Rectal smooth muscle tissue (tissue), 1 donor: ENCODE measurements around the gene SLIT3.

Experiments used
- H3K27ac ChIP-seq: one replicate; pipeline ENCODE4 v1.7.0; 2013; ENCODE audit warnings: low read depth, low read length, inconsistent platforms
- H3K27me3 ChIP-seq: one replicate; pipeline ENCODE4 v1.7.0; 2013; ENCODE audit warnings: low read length; ENCODE audit not compliant: control insufficient read depth, insufficient read depth
- H3K36me3 ChIP-seq: one replicate; pipeline ENCODE4 v1.7.0; 2013; ENCODE audit warnings: low read length; ENCODE audit not compliant: control insufficient read depth, insufficient read depth
- H3K4me1 ChIP-seq: one replicate; pipeline ENCODE4 v1.7.0; 2013; ENCODE audit warnings: low read length; ENCODE audit not compliant: control insufficient read depth, insufficient read depth
- H3K4me3 ChIP-seq: one replicate; pipeline ENCODE4 v1.7.0; 2013; ENCODE audit warnings: low read length
- H3K9ac ChIP-seq: one replicate; pipeline ENCODE4 v1.7.0; 2013; ENCODE audit warnings: low read length

Gene SLIT3

DNA sequence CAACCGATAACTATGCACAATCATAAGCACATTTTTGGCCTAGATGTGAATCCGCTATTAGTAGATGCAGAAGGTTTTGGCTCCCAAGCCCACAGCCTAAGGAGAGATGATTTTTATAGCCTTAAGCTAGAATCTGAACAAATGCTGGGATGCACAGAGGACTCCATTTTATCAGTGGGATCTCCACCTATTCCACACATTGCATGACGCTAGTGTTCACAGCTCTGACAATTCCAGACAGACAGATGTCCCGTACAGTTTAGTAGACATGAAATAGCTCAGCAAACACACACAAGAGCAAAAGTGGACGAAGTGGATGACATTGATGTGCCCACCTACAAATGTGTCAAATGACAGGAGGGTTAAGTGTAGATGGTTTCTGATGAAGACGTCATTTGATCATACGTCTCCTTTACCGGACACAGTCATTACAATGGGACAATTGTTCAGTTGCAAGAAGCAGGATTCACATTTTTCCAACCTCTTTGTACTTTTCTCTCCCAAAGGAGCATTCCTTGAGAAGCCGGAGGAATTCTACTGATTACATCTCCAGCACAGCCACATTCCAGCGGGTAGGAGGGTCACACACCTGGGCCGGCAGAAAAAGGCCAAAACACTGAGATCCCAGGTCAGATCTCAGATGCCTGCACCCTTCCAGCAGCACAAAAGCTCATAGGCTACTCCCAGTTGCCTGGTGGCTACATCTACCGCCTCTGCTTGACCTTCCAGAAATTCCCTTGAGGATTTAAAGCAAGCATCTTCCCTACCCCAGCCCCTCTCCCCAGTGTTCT lies 202.4 kb downstream of the SLIT3 start:
- H3K27me3 ChIP-seq, result no peaks in the 10 kb centered on the region
- no peaks in the 10 kb centered on the region for H3K36me3 ChIP-seq
- no peaks in the 10 kb centered on the region for H3K4me1 ChIP-seq
- H3K4me3 ChIP-seq, result no peak overlapping the region
- H3K27ac ChIP-seq, result no peak overlapping the region
- no peak overlapping the region for H3K9ac ChIP-seq

- no peaks in the 10 kb centered on the region for H3K4me1 ChIP-seq
- no peaks in the 10 kb centered on the region for H3K27me3 ChIP-seq
- H3K36me3 ChIP-seq, result no peaks in the 10 kb centered on the region
- no peak overlapping the region for H3K4me3 ChIP-seq
- no peak overlapping the region for H3K9ac ChIP-seq
- H3K27ac ChIP-seq, result peak overlapping the region; percentile 6
Observed at GRCh38 chr5:169097374-169098326, 203.3 kb downstream of the SLIT3 start.

GRCh38 chr5:169095976-169096375 lies 205.0 kb downstream of the SLIT3 start:
- Histone ChIP-seq H3K27ac (no peak overlapping the region), H3K36me3 (no peaks in the 10 kb centered on the region), H3K4me1 (no peaks in the 10 kb centered on the region), H3K9ac (no peak overlapping the region), H3K4me3 (no peak overlapping the region), H3K27me3 (no peaks in the 10 kb centered on the region)

DNA sequence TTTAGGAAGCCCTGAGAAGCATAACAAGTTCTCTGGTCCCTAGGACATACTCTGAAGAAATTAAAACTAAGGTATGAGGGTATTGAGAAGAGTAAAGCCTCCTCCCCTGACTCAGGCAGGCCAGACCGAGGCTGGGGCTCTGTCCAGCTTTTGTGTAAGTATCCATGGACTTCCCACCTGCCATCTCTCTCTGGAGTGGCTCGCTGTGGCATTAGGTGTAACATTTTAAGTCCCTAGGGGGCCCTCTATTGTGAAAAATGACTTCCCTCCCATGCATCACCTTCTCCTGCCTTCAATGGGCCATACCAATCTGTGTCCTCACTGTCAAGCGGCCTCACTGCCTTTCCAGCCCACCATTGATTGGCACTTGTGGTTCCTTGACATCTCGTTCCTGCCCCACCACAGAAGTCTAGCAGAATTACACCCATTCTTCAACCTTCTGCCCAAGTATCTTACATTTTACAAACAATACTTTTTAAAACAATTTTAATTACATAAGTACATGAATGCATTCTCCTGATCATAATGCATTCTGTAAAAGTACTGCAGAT lies 205.5 kb downstream of the SLIT3 start:
- no peak overlapping the region for H3K9ac ChIP-seq
- H3K4me1 ChIP-seq, result no peaks in the 10 kb centered on the region
- no peaks in the 10 kb centered on the region for H3K27me3 ChIP-seq
- no peak overlapping the region for H3K4me3 ChIP-seq
- H3K27ac ChIP-seq, result no peak overlapping the region
- no peaks in the 10 kb centered on the region for H3K36me3 ChIP-seq

- H3K36me3 ChIP-seq, result no peaks in the 10 kb centered on the region
- H3K27me3 ChIP-seq, result no peaks in the 10 kb centered on the region
- H3K4me3 ChIP-seq, result no peak overlapping the region
- no peak overlapping the region for H3K9ac ChIP-seq
- no peak overlapping the region for H3K27ac ChIP-seq
- no peaks in the 10 kb centered on the region for H3K4me1 ChIP-seq
Observed at GRCh38 chr5:169094586-169095409, 206.1 kb downstream of the SLIT3 start.

- no peak overlapping the region for H3K27ac ChIP-seq
- H3K36me3 ChIP-seq, result no peaks in the 10 kb centered on the region
- no peaks in the 10 kb centered on the region for H3K27me3 ChIP-seq
- no peak overlapping the region for H3K4me3 ChIP-seq
- H3K4me1 ChIP-seq, result no peaks in the 10 kb centered on the region
- H3K9ac ChIP-seq, result no peak overlapping the region
Observed at GRCh38 chr5:169091396-169091980, 209.5 kb downstream of the SLIT3 start.

DNA sequence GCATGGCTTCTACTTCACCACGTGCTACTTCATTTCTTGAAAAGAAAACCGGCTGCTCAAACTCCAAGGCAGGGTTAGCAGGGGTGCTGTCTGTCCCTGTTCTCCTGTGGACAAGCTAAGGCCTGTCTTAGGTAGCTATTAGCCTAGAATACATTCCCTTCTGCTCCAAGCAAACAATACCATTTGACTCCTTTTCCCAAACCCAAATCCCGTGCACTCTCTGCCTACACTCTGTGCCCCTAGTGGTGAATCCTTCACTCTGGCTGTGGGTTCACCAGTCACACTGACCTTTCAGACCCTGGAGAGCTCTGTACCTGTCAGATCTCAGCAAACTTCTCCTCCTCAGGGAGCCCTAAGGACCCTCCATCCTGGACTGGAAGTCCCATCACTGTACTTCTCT lies 211.6 kb downstream of the SLIT3 start:
- H3K9ac ChIP-seq, result no peak overlapping the region
- no peaks in the 10 kb centered on the region for H3K27me3 ChIP-seq
- no peaks in the 10 kb centered on the region for H3K4me1 ChIP-seq
- H3K36me3 ChIP-seq, result no peaks in the 10 kb centered on the region
- H3K27ac ChIP-seq, result no peak overlapping the region
- no peak overlapping the region for H3K4me3 ChIP-seq

DNA sequence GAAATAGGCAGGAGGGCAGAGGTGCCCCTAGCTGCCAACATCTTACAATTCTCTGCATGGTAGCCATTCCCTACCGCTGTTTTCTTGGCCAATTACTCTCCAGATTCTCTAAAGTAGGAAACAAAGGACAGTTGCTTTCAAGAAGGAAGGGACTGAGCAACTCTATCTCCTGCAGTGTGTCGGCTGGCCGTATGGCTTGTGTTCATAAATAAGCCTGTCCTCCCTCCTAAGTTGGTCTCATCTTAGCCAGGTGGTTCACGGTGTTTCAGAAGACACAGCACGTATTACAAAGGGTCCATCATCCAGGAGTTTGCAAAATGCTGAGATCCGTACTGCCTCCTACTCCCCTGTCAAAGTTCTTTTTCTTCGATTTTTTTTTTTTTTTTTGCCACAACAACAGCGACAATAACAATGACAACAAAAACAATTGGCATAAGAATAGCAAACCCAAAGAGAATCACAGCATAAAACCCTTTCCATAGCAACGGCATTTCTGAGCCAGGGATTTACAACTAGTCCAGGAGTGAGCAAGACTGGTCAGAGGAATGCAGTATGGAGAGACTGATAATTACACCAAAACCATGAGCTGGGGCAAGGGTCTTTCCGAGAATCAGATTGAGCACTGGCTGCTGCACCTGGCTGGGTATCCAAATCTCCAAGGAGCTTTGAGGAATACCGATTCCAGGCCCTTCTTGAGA lies 212.8 kb downstream of the SLIT3 start:
- Histone ChIP-seq H3K36me3 (no peaks in the 10 kb centered on the region), H3K4me3 (no peak overlapping the region), H3K9ac (no peak overlapping the region)

DNA sequence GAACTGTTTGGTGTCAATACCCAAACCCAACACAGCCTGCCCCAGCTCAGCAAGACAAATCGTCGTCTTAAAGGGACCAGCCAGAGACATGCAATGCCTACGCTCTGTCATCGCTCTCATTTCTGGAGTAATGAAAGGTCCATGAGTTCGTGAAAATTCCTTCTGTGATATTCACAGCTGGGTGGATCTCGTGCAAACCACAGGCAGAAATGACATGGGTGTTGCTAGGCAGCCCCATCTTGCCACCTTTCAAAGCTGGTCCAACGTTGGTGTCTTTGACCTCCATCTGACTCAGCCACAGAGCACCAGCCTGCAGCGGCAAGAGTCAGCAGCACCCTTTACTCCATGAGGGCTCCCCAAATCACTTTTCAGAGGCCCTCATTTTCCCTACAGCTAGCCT lies 215.3 kb downstream of the SLIT3 start:
- no peak overlapping the region for H3K27ac ChIP-seq
- no peak overlapping the region for H3K9ac ChIP-seq
- H3K36me3 ChIP-seq, result no peaks in the 10 kb centered on the region
- H3K4me1 ChIP-seq, result no peaks in the 10 kb centered on the region
- no peaks in the 10 kb centered on the region for H3K27me3 ChIP-seq
- H3K4me3 ChIP-seq, result no peak overlapping the region

More for the DNA sequence above, 212.8 kb downstream of the SLIT3 start:
- H3K4me1 ChIP-seq, result no peaks in the 10 kb centered on the region
- no peak overlapping the region for H3K27ac ChIP-seq
- no peaks in the 10 kb centered on the region for H3K27me3 ChIP-seq

GRCh38 chr5:169085212-169085611 lies 215.7 kb downstream of the SLIT3 start:
- Histone ChIP-seq H3K4me3 (no peak overlapping the region), H3K27ac (no peak overlapping the region), H3K4me1 (no peaks in the 10 kb centered on the region), H3K27me3 (no peaks in the 10 kb centered on the region), H3K36me3 (no peaks in the 10 kb centered on the region), H3K9ac (no peak overlapping the region)

- Histone ChIP-seq H3K9ac (no peak overlapping the region), H3K4me3 (no peak overlapping the region), H3K27me3 (no peaks in the 10 kb centered on the region), H3K36me3 (no peaks in the 10 kb centered on the region), H3K4me1 (no peaks in the 10 kb centered on the region), H3K27ac (no peak overlapping the region)
Observed at GRCh38 chr5:169084775-169085174, 216.2 kb downstream of the SLIT3 start.
